K562 (cell line): ENCODE measurements around the gene HOXB3. TPM values are rescaled to one million over a fixed set of nuclear protein-coding genes. Genes with fewer than 3 reads are reported as not detected.

Experiments used
- AFF1 ChIP-seq, 2 experiments: fragments of 450-650 bp; IDR thresholded peaks; 2 replicates each; pipeline ENCODE4 v1.6.1; 2018; ENCODE audit warnings: mild to moderate bottlenecking in 2 of 2, low read depth in 1 of 2; ENCODE audit not compliant: partially characterized antibody in 2 of 2
- ASH1L ChIP-seq: fragments of 450-650 bp; IDR thresholded peaks from 2 replicates; pipeline ENCODE4 v1.6.1; 2018; ENCODE audit warnings: borderline replicate concordance, mild to moderate bottlenecking, low read depth; ENCODE audit not compliant: partially characterized antibody
- ATF1 ChIP-seq, 2 experiments: fragments of 450-650 bp in 1 of 2; IDR thresholded peaks; 2 replicates each; pipeline ENCODE4 v1.6.1; 2016; ENCODE audit warnings: missing compliant biosample characterization in 1 of 2, missing genetic modification characterization in 1 of 2
- CREB5 ChIP-seq: fragments of 250-450 bp; sonication (Bioruptor Pico); IDR thresholded peaks from 2 replicates; pipeline ENCODE4 v1.5.0; 2020; ENCODE audit warnings: mild to moderate bottlenecking
- ELK3 ChIP-seq: fragments of 450-650 bp; formaldehyde crosslinking; IDR thresholded peaks from 2 replicates; pipeline ENCODE4 v1.4.0; 2020; ENCODE audit warnings: mild to moderate bottlenecking
- EP300 ChIP-seq: IDR thresholded peaks from 2 replicates; pipeline ENCODE4 v1.6.1; 2012; ENCODE audit warnings: low read length, improper control_type of control experiment
- KDM5B ChIP-seq: fragments of 200-600 bp; sonication (generic); IDR thresholded peaks from 2 replicates; pipeline ENCODE4 v1.6.1; 2012; ENCODE audit warnings: low read depth, mild to moderate bottlenecking, moderate library complexity, low read length, control low read depth, inconsistent platforms; ENCODE audit not compliant: insufficient replicate concordance
- NR2C2 ChIP-seq, 2 experiments: fragments of 200-800 bp in 1 of 2; sonication (Bioruptor generic) in 1 of 2; sonication (generic) in 1 of 2; formaldehyde crosslinking in 1 of 2; IDR thresholded peaks; 2 replicates each; pipeline versions ENCODE4 v1.6.1 to v1.8.0; 2016 to 2022; ENCODE audit warnings: mild to moderate bottlenecking in 1 of 2, missing compliant biosample characterization in 1 of 2, missing genetic modification characterization in 1 of 2, missing genetic modification reagents in 1 of 2
- PKNOX1 ChIP-seq: fragments of 450-650 bp; IDR thresholded peaks from 2 replicates; pipeline ENCODE4 v1.6.1; 2016
- PML ChIP-seq: IDR thresholded peaks from 2 replicates; pipeline ENCODE4 v1.6.1; 2012; ENCODE audit warnings: low read length, inconsistent platforms
- TFAM ChIP-seq: fragments of 250-450 bp; sonication (Bioruptor Pico); conservative IDR thresholded peaks from 2 replicates; pipeline ENCODE4 v1.5.0; 2021; ENCODE audit warnings: mild to moderate bottlenecking, moderate library complexity
- ZBTB9 ChIP-seq: fragments of 450-650 bp; formaldehyde crosslinking; IDR thresholded peaks from 2 replicates; pipeline ENCODE4 v1.4.0; 2020; ENCODE audit warnings: mild to moderate bottlenecking, moderate library complexity
- ZNF143 ChIP-seq: sonication (generic); formaldehyde crosslinking; IDR thresholded peaks from 2 replicates; pipeline ENCODE4 v1.9.0; 2022; ENCODE audit warnings: mild to moderate bottlenecking, missing genetic modification reagents
- ZNF311 ChIP-seq: fragments of 250-450 bp; sonication (Bioruptor Pico); IDR thresholded peaks from 2 replicates; pipeline ENCODE4 v1.4.0; 2020; ENCODE audit warnings: mild to moderate bottlenecking, moderate library complexity
- ZNF584 ChIP-seq: fragments of 200-800 bp; sonication (Bioruptor generic); IDR thresholded peaks from 2 replicates; pipeline ENCODE4 v1.6.1; 2016; ENCODE audit warnings: low read depth, mild to moderate bottlenecking, missing genetic modification characterization, missing compliant biosample characterization
- ZNF589 ChIP-seq: fragments of 200-800 bp; sonication (Bioruptor generic); IDR thresholded peaks from 2 replicates; pipeline ENCODE4 v1.6.1; 2016; ENCODE audit warnings: low read depth, missing genetic modification characterization, missing compliant biosample characterization
- ZNF79 ChIP-seq: fragments of 250-450 bp; sonication (Bioruptor Pico); IDR thresholded peaks from 2 replicates; pipeline ENCODE4 v1.4.0; 2020; ENCODE audit warnings: low read depth, mild to moderate bottlenecking, moderate library complexity
- polyA plus RNA-seq, 8 experiments: library from polyadenylated mRNA; depleted of rRNA in 4 of 8; stranded (reverse) in 5 of 8; unstranded in 3 of 8; fragments of >200 nt; fragmentation: Nextera tagmentation in 2 of 8; fragmentation: Illumina TruSeq in 1 of 8; extraction: Ambion mirVana in 2 of 8; extraction: Trizol in 1 of 8; gene quantifications; 2 replicates each; pipeline versions ENCODE4 v1.2.1 to v1.2.3, GENCODE V29; 2011 to 2014; ENCODE audit warnings: inconsistent platforms in 1 of 8, missing spikeins in 1 of 8
- total RNA-seq, 7 experiments: library from RNA; depleted of rRNA in 6 of 7; stranded (reverse); fragments of >200 nt in 6 of 7; fragmentation: Illumina TruSeq in 2 of 7; extraction: Trizol in 2 of 7; gene quantifications; 2 replicates each; pipeline versions ENCODE4 v1.2.1 to v1.2.3, GENCODE V29; 2011 to 2021; ENCODE audit warnings: low replicate concordance in 1 of 7

Gene HOXB3
- total and polyA plus RNA-seq, 9 of the 15 experiments (the other 6 are each of a cell fraction or from before 2014, with no cell fraction given), result 2.4 to 41.3 (median 20.2) TPM

GRCh38 chr17:48548523-48549280 is 41.3 kb downstream of the HOXB3 start (continued):
- TF ChIP-seq AFF1 (IDR thresholded peaks at IDR 0.05; ENCODE audit: low read depth in 1 of 2, partially characterized antibody in 2 of 2) (no peak), PKNOX1 (0 out of 2 replicates have a peak, but pooled peaks have one; percentile 13), NR2C2 (CRISPR knock-in tag; IDR thresholded peaks at IDR 0.05) (no peak), NR2C2 (tag; IDR thresholded peaks at IDR 0.05) (0 out of 2 replicates have a peak, but pooled peaks have one; percentile 32), ZNF143 (CRISPR knock-in tag) (no peak), EP300 (no peak), ZNF584 (0 out of 2 replicates have a peak, but pooled peaks have one; percentile 40), CREB5 (CRISPR knock-in tag) (no peak), PML (peak; percentile 11; the same call in 1 of the 2 replicates), ELK3 (CRISPR knock-in tag) (no peak), ZNF79 (CRISPR knock-in tag) (peak; percentile 20; the same call in 1 of the 2 replicates), KDM5B (peak; percentile 5), TFAM (CRISPR knock-in tag) (no peak), ASH1L (no peak), ATF1 (CRISPR knock-in tag; IDR thresholded peaks at IDR 0.05) (no peak), ATF1 (tag; IDR thresholded peaks at IDR 0.05) (0 out of 2 replicates have a peak, but pooled peaks have one; percentile 0), ZNF589 (CRISPR knock-in tag) (no peak), ZBTB9 (peak; percentile 15; the same call in 1 of the 2 replicates), ZNF311 (CRISPR knock-in tag) (no peak)
